Eye (tissue), 1 donor: ENCODE data around the gene LGALS14.
"Not testable (repeated sequence)": the region's sequence is repeated elsewhere in the genome, so short reads cannot be mapped to it uniquely, and the experiment has no call there.

Source experiments
- DNase-seq: peaks from one replicate; pipeline ENCODE4 v3.0.0-alpha.2; 2015

Gene LGALS14

GRCh38 chr19:39704181-39705044 is at the start of gene LGALS14:
TSS of gene LGALS14 (plus strand) at chr19:39704481. CDS start at chr19:39704529, 48 bp downstream.
- no peak for DNase-seq

GRCh38 chr19:39655613-39656012 is 48.7 kb upstream of the LGALS14 start, which contains the start of gene LGALS16:
TSS of gene LGALS16 (plus strand) at chr19:39655913. CDS start at chr19:39655962, 49 bp downstream.
- DNase-seq = no peak

GRCh38 chr19:39659791-39660190 is 44.5 kb upstream of the LGALS14 start:
- DNase-seq = no peak

- DNase-seq = no peak
Measured at GRCh38 chr19:39660661-39661060, 43.6 kb upstream of the LGALS14 start.

- DNase-seq = no peak
Measured at GRCh38 chr19:39661565-39661964, 42.7 kb upstream of the LGALS14 start.

- DNase-seq = not testable (repeated sequence)
Measured at GRCh38 chr19:39669860-39670259, 34.4 kb upstream of the LGALS14 start.

- no peak for DNase-seq
Measured at GRCh38 chr19:39670998-39671397, 33.3 kb upstream of the LGALS14 start.

GRCh38 chr19:39671739-39672363 is 32.4 kb upstream of the LGALS14 start:
- DNase-seq = peak; percentile 75

GRCh38 chr19:39672473-39672872 is 31.8 kb upstream of the LGALS14 start:
- no peak for DNase-seq

GRCh38 chr19:39673862-39674261 is 30.4 kb upstream of the LGALS14 start:
- not testable (repeated sequence) for DNase-seq

GRCh38 chr19:39676004-39676403 is 28.3 kb upstream of the LGALS14 start:
- no peak for DNase-seq

GRCh38 chr19:39677961-39678889 is 26.1 kb upstream of the LGALS14 start:
- no peak for DNase-seq

- DNase-seq = no peak
Measured at GRCh38 chr19:39679056-39679790, 25.1 kb upstream of the LGALS14 start.

- DNase-seq = no peak
Measured at GRCh38 chr19:39679791-39680168, 24.5 kb upstream of the LGALS14 start.

GRCh38 chr19:39680593-39680992 is 23.7 kb upstream of the LGALS14 start:
- DNase-seq = no peak

GRCh38 chr19:39681416-39681815 is 22.9 kb upstream of the LGALS14 start:
- no peak for DNase-seq

GRCh38 chr19:39684267-39684666 is 20.0 kb upstream of the LGALS14 start:
- no peak for DNase-seq

GRCh38 chr19:39686739-39687138 is 17.5 kb upstream of the LGALS14 start:
- DNase-seq = no peak

GRCh38 chr19:39688637-39689036 is 15.6 kb upstream of the LGALS14 start:
- DNase-seq = not testable (repeated sequence)

GRCh38 chr19:39692166-39692565 is 12.1 kb upstream of the LGALS14 start:
- peak; percentile 23 for DNase-seq

- DNase-seq = no peak
Measured at GRCh38 chr19:39692822-39693221, 11.5 kb upstream of the LGALS14 start.

- DNase-seq = no peak
Measured at GRCh38 chr19:39695759-39696158, 8.5 kb upstream of the LGALS14 start.
